GM12878 (cell line): ENCODE data around the gene GCDH. TPM values are rescaled to one million over a fixed set of nuclear protein-coding genes. Genes with fewer than 3 reads are reported as not detected.
A peak's percentile ranks its signal among the peaks of the same experiment; 100 is the strongest.

ENCODE experiments used
- ATAC-seq: fragments of 200-7000 bp; cut with Tn5 transposase; 3 replicates; pipeline ENCODE4 v1.9.1; 2020; ENCODE audit warnings: mild to moderate bottlenecking, moderate library complexity
- BruUV-seq: library from RNA; stranded (reverse); fragments of 400-500 nt; replicated peaks from 2 replicates; lab custom pipeline; 2021; lab: Mats Ljungman, UMichigan
- CTCF ChIA-PET: fragments of 300-600 bp; sonication (Branson Sonifier 250); formaldehyde crosslinking; extraction: SDS; loops from one replicate; lab custom pipeline; 2021; ENCODE audit warnings: inconsistent platforms; lab: Yijun Ruan, JAX
- POLR2A ChIA-PET: fragments of 350-600 bp; formaldehyde crosslinking; extraction: SDS; loops from one replicate; lab custom pipeline; 2021; ENCODE audit warnings: inconsistent platforms; lab: Charles Lee
- RAD21 ChIA-PET: fragments of 300-600 bp; sonication (Branson Sonifier 250); formaldehyde crosslinking; loops from one replicate; lab custom pipeline; 2023; ENCODE audit warnings: antibody characterized with exemption; ENCODE audit not compliant: unreplicated experiment; lab: Charles Lee
- SMC1A ChIA-PET: fragments of 300-600 bp; sonication (Branson Sonifier 250); formaldehyde crosslinking; loops from one replicate; lab custom pipeline; 2023; ENCODE audit not compliant: unreplicated experiment, uncharacterized antibody; lab: Charles Lee
- DNase-seq: peaks from one replicate; pipeline ENCODE4 v3.0.0-alpha.2; 2011; ENCODE audit warnings: low read depth, low spot score
- FAIRE-seq: peaks from 3 replicates; lab custom pipeline; 2011; peaks lifted over from hg19 to GRCh38; lab: Jason Lieb, UNC
- H2AFZ ChIP-seq: 2 replicates; pipeline ENCODE4 v1.6.0; 2011; ENCODE audit warnings: low read depth, low read length, control low read depth; ENCODE audit not compliant: control insufficient read depth
- H3K27ac ChIP-seq: 2 replicates; pipeline ENCODE4 v1.5.1; 2011; ENCODE audit warnings: control low read depth; ENCODE audit not compliant: control insufficient read depth, insufficient read depth
- H3K27me3 ChIP-seq, 2 experiments: replicated peaks in 1 of 2; 2 replicates each; pipeline versions ENCODE4 v1.6.0 to v1.6.1; 2011; ENCODE audit warnings: low read length in 1 of 2; ENCODE audit not compliant: control insufficient read depth in 2 of 2, insufficient read depth in 2 of 2
- H3K36me3 ChIP-seq, 2 experiments: 2 replicates each; pipeline ENCODE4 v1.5.1; 2011; ENCODE audit warnings: low read length in 1 of 2; ENCODE audit not compliant: control insufficient read depth in 2 of 2, insufficient read depth in 2 of 2
- H3K4me1 ChIP-seq: 2 replicates; pipeline ENCODE4 v1.6.1; 2011; ENCODE audit warnings: mild to moderate bottlenecking, low read length, moderate library complexity, mixed read lengths; ENCODE audit not compliant: control insufficient read depth, insufficient read depth
- H3K4me2 ChIP-seq: 2 replicates; pipeline ENCODE4 v1.6.0; 2011; ENCODE audit warnings: control low read depth; ENCODE audit not compliant: control insufficient read depth, insufficient read depth
- H3K4me3 ChIP-seq: fragments of 200-600 bp; sonication (generic); 2 replicates; pipeline ENCODE4 v1.5.1; 2016
- H3K79me2 ChIP-seq: 2 replicates; pipeline ENCODE4 v1.6.0; 2011; ENCODE audit warnings: low read length; ENCODE audit not compliant: control insufficient read depth, insufficient read depth
- H3K9ac ChIP-seq: 2 replicates; pipeline ENCODE4 v1.8.0; 2011; ENCODE audit warnings: low read length, control low read depth, mixed read lengths; ENCODE audit not compliant: control insufficient read depth, insufficient read depth
- H3K9me3 ChIP-seq: replicated peaks from 3 replicates; pipeline ENCODE4 v1.5.1; 2011; ENCODE audit warnings: mild to moderate bottlenecking, low read length; ENCODE audit not compliant: control insufficient read depth, insufficient read depth
- H4K20me1 ChIP-seq: 2 replicates; pipeline ENCODE4 v1.6.0; 2011; ENCODE audit not compliant: control insufficient read depth, insufficient read depth
- CBX3 ChIP-seq: fragments of 200-600 bp; sonication (generic); IDR thresholded peaks from 2 replicates; pipeline ENCODE4 v1.6.1; 2016; ENCODE audit warnings: low read depth, borderline replicate concordance
- FOXK2 ChIP-seq: fragments of 450-650 bp; IDR thresholded peaks from 2 replicates; pipeline ENCODE4 v1.6.1; 2017; ENCODE audit warnings: mild to moderate bottlenecking, moderate library complexity
- MEF2A ChIP-seq: IDR thresholded peaks from 2 replicates; pipeline ENCODE4 v1.6.1; 2011; ENCODE audit warnings: low read depth, mild to moderate bottlenecking, low read length, moderate library complexity; ENCODE audit not compliant: insufficient read depth
- NR2F1 ChIP-seq: fragments of 450-650 bp; conservative IDR thresholded peaks from 2 replicates; pipeline ENCODE4 v1.6.1; 2017; ENCODE audit warnings: mild to moderate bottlenecking
- RAD51 ChIP-seq: fragments of 450-650 bp; IDR thresholded peaks from 2 replicates; pipeline ENCODE4 v1.6.1; 2016; ENCODE audit warnings: moderate library complexity, mild to moderate bottlenecking, inconsistent platforms
- WGBS: methylation state at CpG from one replicate; pipeline ENCODE4 v1.1.6; 2016; ENCODE audit warnings: low lambda C conversion rate; ENCODE audit not compliant: insufficient replicate concordance, insufficient coverage; ENCODE audit errors: missing lambda C conversion rate; 5-methylcytosine and 5-hydroxymethylcytosine counted together
- in situ Hi-C: fragments of 300-500 bp; cut with MboI; formaldehyde crosslinking; loops from 9 replicates; pipeline ENCODE4 v1.14.3; 2018; ENCODE audit warnings: mixed read lengths
- intact Hi-C: fragments of 100-400 bp; cut with micrococcal nuclease; formaldehyde crosslinking; loops from one replicate; pipeline ENCODE4 v1.14.2; 2022; ENCODE audit not compliant: unreplicated experiment
- polyA plus RNA-seq, 11 experiments: library from polyadenylated mRNA; depleted of rRNA in 4 of 11; unstranded in 6 of 11; stranded (reverse) in 5 of 11; fragments of >200 nt; fragmentation: Nextera tagmentation in 4 of 11; fragmentation: Illumina TruSeq in 1 of 11; extraction: Ambion mirVana in 4 of 11; extraction: Trizol in 1 of 11; gene quantifications; 1 replicate in 1 of 11; 2 replicates in 10 of 11; pipeline versions ENCODE4 v1.2.1 to v1.2.3, GENCODE V29; 2011 to 2016; ENCODE audit warnings: inconsistent platforms in 2 of 11, missing spikeins in 2 of 11, low read depth in 1 of 11
- total RNA-seq, 4 experiments: library from RNA; depleted of rRNA in 3 of 4; stranded (reverse); fragments of >200 nt in 3 of 4; fragmentation: Illumina TruSeq in 1 of 4; extraction: Trizol in 1 of 4; gene quantifications; 2 replicates each; pipeline versions ENCODE4 v1.2.1 to v1.2.3, GENCODE V29; 2013 to 2021
- TF ChIP-seq, protein P1 (sequence below): fragments of 450-650 bp; IDR thresholded peaks from 2 replicates; pipeline ENCODE4 v1.6.1; 2016; ENCODE audit warnings: mild to moderate bottlenecking, moderate library complexity, borderline replicate concordance
- TF ChIP-seq, protein P2 (sequence below): fragments of 450-650 bp; IDR thresholded peaks from 2 replicates; pipeline ENCODE4 v1.6.1; 2016; ENCODE audit warnings: mild to moderate bottlenecking

GCDH gene
- total and polyA plus RNA-seq, 10 of the 15 experiments (the other 5 are each of a cell fraction or from before 2014, with no cell fraction given) = 4.2 to 69.4 (median 39.7) TPM

DNA sequence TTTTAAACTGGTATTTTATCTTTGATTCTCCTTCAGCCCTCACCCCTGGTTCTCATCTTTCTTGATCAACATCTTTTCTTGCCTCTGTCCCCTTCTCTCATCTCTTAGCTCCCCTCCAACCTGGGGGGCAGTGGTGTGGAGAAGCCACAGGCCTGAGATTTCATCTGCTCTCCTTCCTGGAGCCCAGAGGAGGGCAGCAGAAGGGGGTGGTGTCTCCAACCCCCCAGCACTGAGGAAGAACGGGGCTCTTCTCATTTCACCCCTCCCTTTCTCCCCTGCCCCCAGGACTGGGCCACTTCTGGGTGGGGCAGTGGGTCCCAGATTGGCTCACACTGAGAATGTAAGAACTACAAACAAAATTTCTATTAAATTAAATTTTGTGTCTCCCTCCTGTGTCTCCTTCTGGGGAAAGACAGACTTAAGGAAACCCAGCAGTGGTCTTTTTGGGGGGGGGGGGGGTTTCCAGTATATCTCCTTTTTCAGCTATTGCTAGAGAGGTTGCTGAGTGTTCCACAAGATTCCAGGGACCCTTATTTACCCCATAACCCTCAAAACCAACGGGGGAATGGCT lies 53.2 kb downstream of the GCDH start:
- SMC1A ChIA-PET = no interaction called here

More for the DNA sequence above, 53.2 kb downstream of the GCDH start:
- no peaks in the 10 kb centered on the region for H3K27me3 ChIP-seq
- BruUV-seq = no TSS peak
- peak overlapping the region; percentile 0; the same call in 1 of the 2 replicates for H3K9ac ChIP-seq
- FAIRE-seq = no peak
- 0% methylated on average over 2 of the region's 2 CpGs for WGBS
- peak overlapping the region; percentile 72 for H3K27ac ChIP-seq
- no peaks in the 10 kb centered on the region for H3K9me3 ChIP-seq
- no peak for DNase-seq
- H4K20me1 ChIP-seq = peaks cover 8% of the 10 kb centered on the region; the same call in 1 of the 2 replicates
- H3K4me3 ChIP-seq = peak overlapping the region; percentile 54; the same call in 1 of the 2 replicates
- peaks cover 33 to 38% of the 10 kb centered on the region in 2 experiments for H3K36me3 ChIP-seq
- peak overlapping the region; percentile 38; the same call in 1 of the 2 replicates for H3K4me2 ChIP-seq
- ATAC-seq = no peak
- H3K4me1 ChIP-seq = peaks cover 50% of the 10 kb centered on the region
- H2AFZ ChIP-seq = no peak overlapping the region
- peaks cover 67% of the 10 kb centered on the region for H3K79me2 ChIP-seq
- TF ChIP-seq RAD51 (no peak), FOXK2 (no peak), NR2F1 (no peak), CBX3 (no peak), MEF2A (no peak)
- TF ChIP-seq, protein P1, sequence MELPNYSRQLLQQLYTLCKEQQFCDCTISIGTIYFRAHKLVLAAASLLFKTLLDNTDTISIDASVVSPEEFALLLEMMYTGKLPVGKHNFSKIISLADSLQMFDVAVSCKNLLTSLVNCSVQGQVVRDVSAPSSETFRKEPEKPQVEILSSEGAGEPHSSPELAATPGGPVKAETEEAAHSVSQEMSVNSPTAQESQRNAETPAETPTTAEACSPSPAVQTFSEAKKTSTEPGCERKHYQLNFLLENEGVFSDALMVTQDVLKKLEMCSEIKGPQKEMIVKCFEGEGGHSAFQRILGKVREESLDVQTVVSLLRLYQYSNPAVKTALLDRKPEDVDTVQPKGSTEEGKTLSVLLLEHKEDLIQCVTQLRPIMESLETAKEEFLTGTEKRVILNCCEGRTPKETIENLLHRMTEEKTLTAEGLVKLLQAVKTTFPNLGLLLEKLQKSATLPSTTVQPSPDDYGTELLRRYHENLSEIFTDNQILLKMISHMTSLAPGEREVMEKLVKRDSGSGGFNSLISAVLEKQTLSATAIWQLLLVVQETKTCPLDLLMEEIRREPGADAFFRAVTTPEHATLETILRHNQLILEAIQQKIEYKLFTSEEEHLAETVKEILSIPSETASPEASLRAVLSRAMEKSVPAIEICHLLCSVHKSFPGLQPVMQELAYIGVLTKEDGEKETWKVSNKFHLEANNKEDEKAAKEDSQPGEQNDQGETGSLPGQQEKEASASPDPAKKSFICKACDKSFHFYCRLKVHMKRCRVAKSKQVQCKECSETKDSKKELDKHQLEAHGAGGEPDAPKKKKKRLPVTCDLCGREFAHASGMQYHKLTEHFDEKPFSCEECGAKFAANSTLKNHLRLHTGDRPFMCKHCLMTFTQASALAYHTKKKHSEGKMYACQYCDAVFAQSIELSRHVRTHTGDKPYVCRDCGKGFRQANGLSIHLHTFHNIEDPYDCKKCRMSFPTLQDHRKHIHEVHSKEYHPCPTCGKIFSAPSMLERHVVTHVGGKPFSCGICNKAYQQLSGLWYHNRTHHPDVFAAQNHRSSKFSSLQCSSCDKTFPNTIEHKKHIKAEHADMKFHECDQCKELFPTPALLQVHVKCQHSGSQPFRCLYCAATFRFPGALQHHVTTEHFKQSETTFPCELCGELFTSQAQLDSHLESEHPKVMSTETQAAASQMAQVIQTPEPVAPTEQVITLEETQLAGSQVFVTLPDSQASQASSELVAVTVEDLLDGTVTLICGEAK = no peak
- TF ChIP-seq, protein P2, sequence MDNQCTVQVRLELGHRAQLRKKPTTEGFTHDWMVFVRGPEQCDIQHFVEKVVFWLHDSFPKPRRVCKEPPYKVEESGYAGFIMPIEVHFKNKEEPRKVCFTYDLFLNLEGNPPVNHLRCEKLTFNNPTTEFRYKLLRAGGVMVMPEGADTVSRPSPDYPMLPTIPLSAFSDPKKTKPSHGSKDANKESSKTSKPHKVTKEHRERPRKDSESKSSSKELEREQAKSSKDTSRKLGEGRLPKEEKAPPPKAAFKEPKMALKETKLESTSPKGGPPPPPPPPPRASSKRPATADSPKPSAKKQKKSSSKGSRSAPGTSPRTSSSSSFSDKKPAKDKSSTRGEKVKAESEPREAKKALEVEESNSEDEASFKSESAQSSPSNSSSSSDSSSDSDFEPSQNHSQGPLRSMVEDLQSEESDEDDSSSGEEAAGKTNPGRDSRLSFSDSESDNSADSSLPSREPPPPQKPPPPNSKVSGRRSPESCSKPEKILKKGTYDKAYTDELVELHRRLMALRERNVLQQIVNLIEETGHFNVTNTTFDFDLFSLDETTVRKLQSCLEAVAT = no peak
- ChIA-PET POLR2A (interaction anchor here (0.6 to 2.0 kb wide), 3 partner anchors 8 to 25 kb away, joined by 3 to 9 read pairs (median 6); partner anchors contain the start of gene FARSA), CTCF (interaction anchor here (0.7 kb wide), 1 partner anchor 59 kb away, joined by 3 read pairs; no protein-coding TSS in a partner anchor), RAD21 (no interaction called here)
- in situ Hi-C loops (no loop called here), intact Hi-C loops (no loop called here)
